Measurements from ENCODE around the gene GASK1B.

DNA sequence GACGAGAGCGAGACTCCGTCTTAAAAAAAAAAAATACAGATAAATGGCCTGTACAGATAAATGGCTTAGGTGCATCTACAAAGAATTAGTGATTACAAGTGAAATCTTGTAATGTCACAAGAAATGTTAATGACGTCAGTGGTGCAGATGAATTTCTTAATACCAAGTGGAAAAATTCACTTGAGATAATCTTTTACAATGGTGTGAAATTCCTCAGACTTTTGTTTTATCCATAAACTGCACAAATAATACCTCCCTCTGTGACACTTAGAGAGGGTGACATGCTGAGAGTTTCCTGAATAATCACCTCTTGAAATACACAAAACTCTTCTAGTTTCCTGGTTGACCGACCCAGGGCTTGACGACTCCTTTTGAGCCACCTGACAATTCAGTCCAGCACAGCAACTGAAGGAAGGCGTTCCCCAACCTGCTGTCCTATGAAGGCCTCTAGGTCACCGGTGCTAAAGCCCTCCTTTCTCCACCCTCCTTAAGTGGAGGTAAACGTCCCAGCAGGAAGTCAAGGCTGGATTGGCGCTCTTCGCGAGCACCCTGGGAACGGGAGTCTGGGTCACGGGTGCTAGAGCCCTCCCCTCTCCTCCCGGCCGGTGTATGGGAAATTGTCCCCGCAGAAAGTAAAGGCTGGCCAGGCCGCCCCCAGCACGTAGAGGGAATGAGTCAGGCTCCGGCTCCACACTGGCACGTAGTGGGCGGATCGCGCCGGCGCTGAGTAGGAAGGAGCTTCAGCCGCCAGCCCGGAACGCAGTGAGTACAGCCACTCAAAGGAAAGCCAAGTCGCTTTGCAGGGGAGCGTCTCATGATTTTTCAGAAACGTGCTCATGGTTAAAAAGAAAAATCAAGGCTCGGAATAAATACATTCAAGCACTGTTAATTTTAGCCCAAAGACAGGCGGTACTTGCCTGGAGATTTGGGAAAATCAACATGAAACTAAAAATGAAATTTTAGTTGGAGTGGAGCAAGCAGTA, 37.3 kb upstream of the GASK1B start, which contains the start of gene TMEM144:
- TF ChIP-seq FOS (IDR thresholded peaks at IDR 0.05; ENCODE audit: low read depth, low read length) (peak; percentile 36; the same call in 1 of the 2 replicates), CTCF (conservative IDR thresholded peaks at IDR 0.05; ENCODE audit: low read depth, low read length) (peak; percentile 25; the same call in 1 of the 2 replicates), POLR2A (IDR thresholded peaks at IDR 0.05; ENCODE audit: low read depth, low read length) (no peak), CHD1 (IDR thresholded peaks at IDR 0.05; ENCODE audit: low read depth, low read length) (no peak)
